Measurements from ENCODE around the gene COL25A1.

The COL25A1 gene

GRCh38 chr4:108795733-108796132 is 506.7 kb downstream of the COL25A1 start:
- no peak for DNase-seq

GRCh38 chr4:108794136-108794535 is 508.3 kb downstream of the COL25A1 start:
- DNase-seq, result no peak

- DNase-seq, result no peak
These were observed 509.0 kb downstream of the COL25A1 start for GRCh38 chr4:108793415-108793814.

GRCh38 chr4:108788731-108789130 is 513.7 kb downstream of the COL25A1 start:
- no peak for DNase-seq

GRCh38 chr4:108787724-108788123 is 514.7 kb downstream of the COL25A1 start:
- DNase-seq, result no peak

- no peak for DNase-seq
These were observed 515.4 kb downstream of the COL25A1 start for GRCh38 chr4:108787106-108787505.

- no peak for DNase-seq
These were observed 516.1 kb downstream of the COL25A1 start for GRCh38 chr4:108786351-108786750.

GRCh38 chr4:108783665-108784463 is 518.6 kb downstream of the COL25A1 start:
- no peak for DNase-seq

- DNase-seq, result no peak
These were observed 522.5 kb downstream of the COL25A1 start for GRCh38 chr4:108779958-108780357.

- no peak for DNase-seq
These were observed 525.1 kb downstream of the COL25A1 start for GRCh38 chr4:108777388-108777787.

GRCh38 chr4:108775921-108776320 is 526.5 kb downstream of the COL25A1 start:
- DNase-seq, result no peak

GRCh38 chr4:108774809-108775530 is 527.5 kb downstream of the COL25A1 start:
- no peak for DNase-seq

GRCh38 chr4:108772402-108772801 is 530.1 kb downstream of the COL25A1 start:
- no peak for DNase-seq

GRCh38 chr4:108766058-108766457 is 536.4 kb downstream of the COL25A1 start:
- no peak for DNase-seq

GRCh38 chr4:108763986-108764385 is 538.5 kb downstream of the COL25A1 start:
- DNase-seq, result no peak

- no peak for DNase-seq
These were observed 539.2 kb downstream of the COL25A1 start for GRCh38 chr4:108763226-108763593.

GRCh38 chr4:108762559-108763225 is 539.8 kb downstream of the COL25A1 start, which contains the start of gene ETNPPL:
TSS of gene ETNPPL (minus strand) at chr4:108763053. CDS start at chr4:108762898, 155 bp downstream.
- DNase-seq, result no peak
